GM10266 (cell line): ENCODE results near the gene MTA2.
"Not testable (repeated sequence)": the region's sequence is repeated elsewhere in the genome, so short reads cannot be mapped to it uniquely, and the experiment has no call there.

Experiments used
- DNase-seq: peaks from one replicate; pipeline ENCODE4 v3.0.0; 2012; ENCODE audit errors: extremely low spot score
- CTCF ChIP-seq: IDR thresholded peaks from 2 replicates; pipeline ENCODE4 v1.5.1; 2012; ENCODE audit warnings: mild to moderate bottlenecking, low read depth; ENCODE audit not compliant: control insufficient read depth, insufficient read depth; ENCODE audit errors: missing control alignments

The MTA2 gene

GRCh38 chr11:62621567-62622470 lies 20.2 kb upstream of the MTA2 start, which contains the start of gene B3GAT3:
TSS of gene B3GAT3 (minus strand) at chr11:62621986. CDS start at chr11:62621947, 39 bp downstream.
- peak; percentile 6 for TF ChIP-seq CTCF
- DNase-seq = peak; percentile 97

GRCh38 chr11:62621027-62621566 lies 19.4 kb upstream of the MTA2 start:
- no peak for TF ChIP-seq CTCF
- no peak for DNase-seq

GRCh38 chr11:62616957-62617356 lies 15.3 kb upstream of the MTA2 start:
- DNase-seq = not testable (repeated sequence)

- TF ChIP-seq CTCF = no peak
Observed at GRCh38 chr11:62615521-62615920, 13.9 kb upstream of the MTA2 start.

GRCh38 chr11:62614275-62614674 lies 12.6 kb upstream of the MTA2 start:
- DNase-seq = no peak
- no peak for TF ChIP-seq CTCF

More at GRCh38 chr11:62615521-62615920, 13.9 kb upstream of the MTA2 start:
- no peak for DNase-seq

GRCh38 chr11:62613291-62613778 lies 11.7 kb upstream of the MTA2 start:
- TF ChIP-seq CTCF = no peak

GRCh38 chr11:62612366-62613290 lies 11.0 kb upstream of the MTA2 start, which contains the start of the genes EML3 and ROM1:
TSS of gene EML3 (minus strand) at chr11:62612775. CDS start at chr11:62612457, 318 bp downstream.
TSS of gene ROM1 (plus strand) at chr11:62613257. CDS start at chr11:62613282, 25 bp downstream.
- TF ChIP-seq CTCF = peak; percentile 92
- DNase-seq = peak; percentile 96

More at GRCh38 chr11:62613291-62613778, 11.7 kb upstream of the MTA2 start:
- DNase-seq = no peak
